GM18507 (cell line): ENCODE data around the gene ZNF366.

ENCODE experiments used
- DNase-seq: peaks from one replicate; pipeline ENCODE4 v3.0.0; 2011; ENCODE audit warnings: low read depth; ENCODE audit not compliant: insufficient read length; ENCODE audit errors: extremely low spot score
- FAIRE-seq: peaks from 2 replicates; lab custom pipeline; 2011; peaks lifted over from hg19 to GRCh38; lab: Jason Lieb, UNC

The ZNF366 gene

GRCh38 chr5:72472666-72473422 is 34.4 kb downstream of the ZNF366 start:
- FAIRE-seq (no peak), DNase-seq (no peak)

GRCh38 chr5:72472031-72472430 is 35.2 kb downstream of the ZNF366 start:
- FAIRE-seq (peak; percentile 79), DNase-seq (no peak)

GRCh38 chr5:72470826-72471225 is 36.4 kb downstream of the ZNF366 start:
- FAIRE-seq, result no peak
- no peak for DNase-seq

- DNase-seq, result no peak
- peak; percentile 55 for FAIRE-seq
Observed at GRCh38 chr5:72468606-72469005, 38.6 kb downstream of the ZNF366 start.

- no peak for DNase-seq
- FAIRE-seq, result peak; percentile 44
Observed at GRCh38 chr5:72468024-72468423, 39.2 kb downstream of the ZNF366 start.

GRCh38 chr5:72467461-72467860 is 39.7 kb downstream of the ZNF366 start:
- DNase-seq (no peak), FAIRE-seq (peak; percentile 39)

- FAIRE-seq (peak; percentile 98), DNase-seq (no peak)
Observed at GRCh38 chr5:72465601-72466563, 41.3 kb downstream of the ZNF366 start.

GRCh38 chr5:72465066-72465465 is 42.1 kb downstream of the ZNF366 start:
- FAIRE-seq, result no peak
- DNase-seq, result no peak

- FAIRE-seq (no peak), DNase-seq (no peak)
Observed at GRCh38 chr5:72464071-72464470, 43.1 kb downstream of the ZNF366 start.

- FAIRE-seq (no peak), DNase-seq (no peak)
Observed at GRCh38 chr5:72463449-72464052, 43.7 kb downstream of the ZNF366 start.

GRCh38 chr5:72460413-72460812 is 46.8 kb downstream of the ZNF366 start:
- no peak for FAIRE-seq
- DNase-seq, result no peak

- DNase-seq, result no peak
- no peak for FAIRE-seq
Observed at GRCh38 chr5:72459913-72460312, 47.3 kb downstream of the ZNF366 start.

- FAIRE-seq, result peak; percentile 82
- DNase-seq, result no peak
Observed at GRCh38 chr5:72459089-72459661, 48.0 kb downstream of the ZNF366 start.

GRCh38 chr5:72458407-72458806 is 48.8 kb downstream of the ZNF366 start:
- FAIRE-seq, result no peak
- DNase-seq, result no peak

GRCh38 chr5:72457491-72457890 is 49.7 kb downstream of the ZNF366 start:
- FAIRE-seq (no peak), DNase-seq (no peak)

GRCh38 chr5:72456391-72457074 is 50.7 kb downstream of the ZNF366 start:
- no peak for FAIRE-seq
- DNase-seq, result no peak

- no peak for FAIRE-seq
- DNase-seq, result no peak
Observed at GRCh38 chr5:72455476-72455875, 51.7 kb downstream of the ZNF366 start.

- no peak for DNase-seq
- FAIRE-seq, result no peak
Observed at GRCh38 chr5:72454996-72455395, 52.2 kb downstream of the ZNF366 start.

- peak; percentile 24 for FAIRE-seq
- DNase-seq, result no peak
Observed at GRCh38 chr5:72453246-72453775, 53.9 kb downstream of the ZNF366 start.
